ENCODE measurements around the gene YPEL5. TPM values are rescaled to one million over a fixed set of nuclear protein-coding genes. Genes with fewer than 3 reads are reported as not detected.
A peak's percentile ranks its signal among the peaks of the same experiment; 100 is the strongest.

YPEL5 gene
- total and polyA plus RNA-seq, 12 donors, result 35.5 to 88.8 (median 68.3) TPM

DNA sequence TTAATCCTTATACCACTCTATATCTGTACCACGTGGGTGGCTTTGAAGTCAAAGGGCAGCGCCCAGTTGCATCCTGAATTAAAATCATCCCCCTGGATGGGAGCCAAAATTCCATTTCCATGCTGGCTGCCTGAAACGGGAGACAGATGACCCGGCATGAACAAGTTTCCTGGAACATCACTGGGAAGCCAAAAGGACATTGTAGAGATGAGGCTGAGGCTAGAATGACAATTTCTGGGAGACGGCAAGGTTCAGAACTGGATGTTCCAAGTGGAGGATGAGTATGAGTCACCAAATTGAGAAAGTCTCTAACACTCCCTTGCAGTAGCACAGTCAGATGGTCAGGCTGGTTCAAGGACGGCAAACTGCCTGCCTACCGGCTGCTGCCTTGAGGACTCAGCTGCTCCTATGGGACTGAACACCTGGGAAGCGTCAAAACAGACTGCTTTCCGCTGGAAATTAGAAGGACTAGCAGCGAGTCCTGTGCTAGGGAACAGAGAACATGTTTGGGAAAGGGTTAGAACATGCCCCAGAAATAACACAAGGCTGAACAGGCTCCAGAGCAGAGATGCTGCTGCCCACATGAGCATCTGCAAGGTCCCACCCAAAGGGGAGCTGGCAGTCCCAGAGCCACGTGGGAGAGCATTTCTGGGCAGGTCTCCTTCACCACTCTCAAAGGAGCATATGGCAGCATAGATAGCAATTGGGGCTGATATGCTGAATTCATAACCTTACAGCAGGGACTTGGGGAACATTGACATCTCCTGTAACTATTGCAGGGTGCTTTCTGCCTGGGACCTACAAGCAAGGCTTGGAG is 32.0 kb downstream of the YPEL5 start:
- Histone ChIP-seq H3K27me3 (no peaks in the 10 kb centered on the region), H3K4me1 (peaks cover 9 to 30% (median 18%) of the 10 kb centered on the region in 9 donors)
- intact Hi-C loops (cut with DNase I), result no loop called here

DNA sequence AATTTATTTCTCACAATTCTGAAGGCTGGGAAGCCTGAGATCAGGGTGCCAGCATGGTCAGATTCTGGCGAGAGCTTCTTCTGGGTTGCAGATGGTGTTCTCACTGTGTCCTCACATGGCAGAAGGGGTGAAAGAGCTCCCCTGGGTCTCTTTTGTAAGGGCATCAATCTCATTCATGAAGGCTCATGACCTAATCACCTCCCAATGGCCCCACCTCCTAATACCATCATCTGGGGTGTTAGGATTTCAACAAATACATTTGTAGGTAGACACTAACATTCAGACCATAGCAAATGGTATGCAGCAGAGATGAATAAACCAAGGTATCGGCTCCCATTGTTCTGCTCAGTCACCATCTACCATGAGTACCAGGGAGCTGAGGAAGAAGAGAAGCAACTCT is 32.7 kb downstream of the YPEL5 start:
- WGBS, 2 donors, result 98 to 100% methylated on average over 2 of the region's 2 CpGs
- Histone ChIP-seq H3K4me1 (peaks cover 9 to 30% (median 18%) of the 10 kb centered on the region in 9 donors), H3K4me3 (no peak overlapping the region), H3K36me3 (no peaks in the 10 kb centered on the region), H3K9me3 (no peaks in the 10 kb centered on the region), H3K27me3 (no peaks in the 10 kb centered on the region), H3K27ac (peak overlapping the region; percentile 22 to 75 (median 54))
- intact Hi-C loops (cut with DNase I), result no loop called here
- ATAC-seq, result no peak
- TF ChIP-seq, protein P1, sequence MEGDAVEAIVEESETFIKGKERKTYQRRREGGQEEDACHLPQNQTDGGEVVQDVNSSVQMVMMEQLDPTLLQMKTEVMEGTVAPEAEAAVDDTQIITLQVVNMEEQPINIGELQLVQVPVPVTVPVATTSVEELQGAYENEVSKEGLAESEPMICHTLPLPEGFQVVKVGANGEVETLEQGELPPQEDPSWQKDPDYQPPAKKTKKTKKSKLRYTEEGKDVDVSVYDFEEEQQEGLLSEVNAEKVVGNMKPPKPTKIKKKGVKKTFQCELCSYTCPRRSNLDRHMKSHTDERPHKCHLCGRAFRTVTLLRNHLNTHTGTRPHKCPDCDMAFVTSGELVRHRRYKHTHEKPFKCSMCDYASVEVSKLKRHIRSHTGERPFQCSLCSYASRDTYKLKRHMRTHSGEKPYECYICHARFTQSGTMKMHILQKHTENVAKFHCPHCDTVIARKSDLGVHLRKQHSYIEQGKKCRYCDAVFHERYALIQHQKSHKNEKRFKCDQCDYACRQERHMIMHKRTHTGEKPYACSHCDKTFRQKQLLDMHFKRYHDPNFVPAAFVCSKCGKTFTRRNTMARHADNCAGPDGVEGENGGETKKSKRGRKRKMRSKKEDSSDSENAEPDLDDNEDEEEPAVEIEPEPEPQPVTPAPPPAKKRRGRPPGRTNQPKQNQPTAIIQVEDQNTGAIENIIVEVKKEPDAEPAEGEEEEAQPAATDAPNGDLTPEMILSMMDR (IDR thresholded peaks at IDR 0.05), result no peak
- no peak for DNase-seq

More for the DNA sequence above, 32.0 kb downstream of the YPEL5 start:
- 20 to 24% methylated on average over 11 of the region's 11 CpGs for WGBS, 2 donors
- ATAC-seq (peak in 7 of 8 donors; percentile 45 to 91 (median 76)), DNase-seq (peak; percentile 24 to 44)
- Histone ChIP-seq H3K4me3 (no peak overlapping the region), H3K9me3 (no peaks in the 10 kb centered on the region), H3K36me3 (no peaks in the 10 kb centered on the region), H3K27ac (peak overlapping the region in 9 of 10 donors; percentile 15 to 75 (median 52))
- TF ChIP-seq, protein P1 (IDR thresholded peaks at IDR 0.05), result no peak

DNA sequence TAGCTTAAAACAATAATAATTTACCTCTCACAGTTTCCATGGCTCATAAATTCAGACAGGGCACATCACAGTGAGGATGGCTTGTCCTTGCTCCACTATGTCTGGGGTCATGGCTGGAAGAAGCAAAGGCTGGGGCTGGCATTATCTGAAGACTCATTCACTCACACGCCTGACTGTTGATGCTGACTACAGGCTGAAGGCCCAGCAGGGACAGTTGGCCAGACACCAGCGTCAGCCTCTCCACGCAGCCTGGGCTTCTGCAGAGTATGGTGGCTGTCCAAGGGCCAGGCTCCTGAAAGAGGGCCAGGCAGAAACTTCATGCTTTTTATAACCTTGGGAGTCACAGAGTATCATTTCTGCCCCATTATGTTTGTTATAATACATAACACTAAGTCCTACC is 33.4 kb downstream of the YPEL5 start:
- Histone ChIP-seq H3K27ac (peak overlapping the region in 8 of 10 donors; percentile 29 to 75 (median 60)), H3K36me3 (no peaks in the 10 kb centered on the region), H3K4me3 (no peak overlapping the region), H3K9me3 (no peaks in the 10 kb centered on the region), H3K4me1 (peaks cover 9 to 30% (median 18%) of the 10 kb centered on the region in 9 donors), H3K27me3 (no peaks in the 10 kb centered on the region)
- intact Hi-C loops (cut with DNase I), result no loop called here
- peak; percentile 67 to 72 for DNase-seq
- TF ChIP-seq, protein P1 (IDR thresholded peaks at IDR 0.05), result no peak
- 43 to 64% methylated on average over 3 of the region's 3 CpGs for WGBS, 2 donors
- ATAC-seq, result peak; percentile 80 to 96 (median 92)

DNA sequence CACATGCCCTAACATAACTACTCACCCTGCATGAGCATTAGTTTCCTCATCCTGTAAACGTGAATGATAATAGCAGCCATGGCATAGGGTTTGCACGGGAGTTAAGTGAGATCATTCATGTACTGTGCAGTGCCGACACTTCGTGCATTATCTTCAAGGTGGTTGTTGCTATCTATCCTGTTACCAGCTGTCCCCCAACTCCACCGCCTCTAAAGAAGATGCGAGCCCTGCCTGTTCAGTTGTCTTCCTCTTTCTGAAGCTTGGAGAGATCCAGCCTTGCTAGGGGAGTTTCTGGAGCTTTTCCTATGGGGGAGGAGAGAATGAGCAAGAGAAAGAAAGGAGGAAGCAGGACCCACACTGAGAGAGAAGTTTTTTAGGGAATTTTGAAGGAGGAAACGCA is 34.4 kb downstream of the YPEL5 start:
- DNase-seq, result no peak
- 50 to 68% methylated on average over 7 of the region's 7 CpGs for WGBS, 2 donors
- H3K36me3 ChIP-seq, result no peaks in the 10 kb centered on the region
- TF ChIP-seq, protein P1 (IDR thresholded peaks at IDR 0.05), result no peak
- H3K4me1 ChIP-seq, result peaks cover 9 to 30% (median 18%) of the 10 kb centered on the region in 9 donors
- no peaks in the 10 kb centered on the region for H3K9me3 ChIP-seq
- no peak for ATAC-seq
- intact Hi-C loops (cut with DNase I), result no loop called here
- no peaks in the 10 kb centered on the region for H3K27me3 ChIP-seq
- no peak overlapping the region for H3K4me3 ChIP-seq
- peak overlapping the region in 2 of 10 donors; percentile 39 to 75 for H3K27ac ChIP-seq

Data from heart right ventricle (tissue), 16 donors.